ENCODE data around the gene ASAP2. TPM values are rescaled to one million over a fixed set of nuclear protein-coding genes. Genes with fewer than 3 reads are reported as not detected.

ASAP2 gene
- total RNA-seq, 1 experiment from 2014 or later: 60.3 TPM

GRCh38 chr2:9237831-9238230 lies 31.2 kb downstream of the ASAP2 start:
- no peaks in the 10 kb centered on the region for H3K9me2 ChIP-seq (ENCODE audit: insufficient read depth)
- TF ChIP-seq, protein P1, sequence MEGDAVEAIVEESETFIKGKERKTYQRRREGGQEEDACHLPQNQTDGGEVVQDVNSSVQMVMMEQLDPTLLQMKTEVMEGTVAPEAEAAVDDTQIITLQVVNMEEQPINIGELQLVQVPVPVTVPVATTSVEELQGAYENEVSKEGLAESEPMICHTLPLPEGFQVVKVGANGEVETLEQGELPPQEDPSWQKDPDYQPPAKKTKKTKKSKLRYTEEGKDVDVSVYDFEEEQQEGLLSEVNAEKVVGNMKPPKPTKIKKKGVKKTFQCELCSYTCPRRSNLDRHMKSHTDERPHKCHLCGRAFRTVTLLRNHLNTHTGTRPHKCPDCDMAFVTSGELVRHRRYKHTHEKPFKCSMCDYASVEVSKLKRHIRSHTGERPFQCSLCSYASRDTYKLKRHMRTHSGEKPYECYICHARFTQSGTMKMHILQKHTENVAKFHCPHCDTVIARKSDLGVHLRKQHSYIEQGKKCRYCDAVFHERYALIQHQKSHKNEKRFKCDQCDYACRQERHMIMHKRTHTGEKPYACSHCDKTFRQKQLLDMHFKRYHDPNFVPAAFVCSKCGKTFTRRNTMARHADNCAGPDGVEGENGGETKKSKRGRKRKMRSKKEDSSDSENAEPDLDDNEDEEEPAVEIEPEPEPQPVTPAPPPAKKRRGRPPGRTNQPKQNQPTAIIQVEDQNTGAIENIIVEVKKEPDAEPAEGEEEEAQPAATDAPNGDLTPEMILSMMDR (conservative IDR thresholded peaks at IDR 0.05): no peak
- TF ChIP-seq EZH2 (IDR thresholded peaks at IDR 0.05; ENCODE audit: low read depth): no peak
- CTCF ChIA-PET: no interaction called here
- peak overlapping the region; percentile 98 for H3K27ac ChIP-seq
- no peaks in the 10 kb centered on the region for H4K20me1 ChIP-seq (ENCODE audit: insufficient read depth)
- peak overlapping the region; percentile 59; the same call in 1 of the 2 replicates for H3K4me3 ChIP-seq
- intact Hi-C loops (cut with micrococcal nuclease; ENCODE audit: unreplicated experiment): loop anchor here (10.0 kb wide), 1 partner anchor 317 kb away; the partner anchor contains the start of gene ADAM17
- peaks cover 25% of the 10 kb centered on the region for H3K36me3 ChIP-seq (ENCODE audit: low read depth)
- H2AFZ ChIP-seq: no peak overlapping the region
- POLR2A ChIA-PET (ENCODE audit: unreplicated experiment): interaction anchor here (0.7 kb wide), 1 partner anchor 67 kb away, joined by 19 read pairs; no protein-coding TSS in a partner anchor
- peak overlapping the region; percentile 93 for H3K4me2 ChIP-seq
- H3K4me1 ChIP-seq (replicated peaks; ENCODE audit: insufficient read depth): peaks cover 73% of the 10 kb centered on the region
- no peaks in the 10 kb centered on the region for H3K9me3 ChIP-seq (ENCODE audit: insufficient read depth, low read depth)
- H3K27me3 ChIP-seq (ENCODE audit: insufficient read depth, low read depth): no peaks in the 10 kb centered on the region
- BruUV-seq (replicated peaks): no TSS peak
- peaks cover 92% of the 10 kb centered on the region for H3K79me2 ChIP-seq (ENCODE audit: low read depth)
- H3F3A ChIP-seq (ENCODE audit: insufficient read depth, low read depth): peaks cover 68% of the 10 kb centered on the region
- no peak for DNase-seq

DNA sequence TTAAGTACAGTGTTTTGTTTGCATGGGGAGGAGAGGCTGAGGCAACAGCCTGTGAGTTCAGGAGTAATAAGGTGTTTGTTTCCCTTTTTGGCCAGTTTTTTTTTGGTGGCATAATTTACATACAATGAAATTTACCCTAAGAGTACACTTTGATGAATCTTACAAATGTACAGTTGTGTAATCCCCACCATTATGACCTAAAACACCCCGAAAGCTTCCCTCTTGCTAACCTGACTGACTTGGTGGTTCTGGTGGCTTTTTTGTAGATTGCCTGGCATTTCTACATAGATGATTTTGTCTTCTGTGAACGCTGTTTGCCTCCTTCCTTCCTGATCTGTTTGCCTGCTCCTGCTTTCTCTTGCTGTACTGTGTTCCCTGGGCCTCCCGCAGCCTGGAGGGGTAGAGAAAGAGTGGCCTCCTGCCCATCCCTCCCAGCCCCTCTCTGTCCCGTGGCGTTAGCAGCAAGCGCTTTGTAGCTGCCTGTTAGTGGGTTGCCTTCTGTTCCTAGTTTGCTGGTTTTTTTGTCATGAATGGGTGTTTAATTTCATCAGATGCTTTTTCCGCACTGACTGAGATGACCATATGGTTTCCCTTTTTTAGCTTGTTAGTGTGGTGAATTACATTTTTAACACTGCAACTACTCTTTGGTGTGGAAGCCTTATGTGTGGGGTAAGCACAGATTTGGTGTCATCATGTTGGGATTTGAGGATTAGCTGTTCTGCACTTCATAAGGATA lies 32.1 kb downstream of the ASAP2 start:
- ChIA-PET CTCF (no interaction called here), POLR2A (ENCODE audit: unreplicated experiment) (no interaction called here)
- intact Hi-C loops (cut with micrococcal nuclease; ENCODE audit: unreplicated experiment): loop anchor here (10.0 kb wide), 1 partner anchor 316 kb away; the partner anchor contains the start of gene ADAM17
- Histone ChIP-seq H3K4me2 (peak overlapping the region; percentile 93), H3K4me1 (replicated peaks; ENCODE audit: insufficient read depth) (peaks cover 69% of the 10 kb centered on the region), H3K27ac (peak overlapping the region; percentile 98), H3K9me3 (ENCODE audit: insufficient read depth, low read depth) (no peaks in the 10 kb centered on the region), H3K79me2 (ENCODE audit: low read depth) (peaks cover 92% of the 10 kb centered on the region), H3K36me3 (ENCODE audit: low read depth) (peaks cover 25% of the 10 kb centered on the region), H3F3A (ENCODE audit: insufficient read depth, low read depth) (peaks cover 68% of the 10 kb centered on the region), H3K4me3 (no peak overlapping the region), H3K9me2 (ENCODE audit: insufficient read depth) (no peaks in the 10 kb centered on the region), H4K20me1 (ENCODE audit: insufficient read depth) (peaks cover 4% of the 10 kb centered on the region; the same call in 1 of the 2 replicates), H3K27me3 (ENCODE audit: insufficient read depth, low read depth) (no peaks in the 10 kb centered on the region), H2AFZ (no peak overlapping the region)
- no peak for DNase-seq
- no TSS peak for BruUV-seq (replicated peaks)
- no peak for TF ChIP-seq EZH2 (IDR thresholded peaks at IDR 0.05; ENCODE audit: low read depth)
- TF ChIP-seq, protein P1 (conservative IDR thresholded peaks at IDR 0.05): no peak

- Histone ChIP-seq H3K4me2 (no peak overlapping the region), H3K9me3 (ENCODE audit: insufficient read depth, low read depth) (no peaks in the 10 kb centered on the region), H3F3A (ENCODE audit: insufficient read depth, low read depth) (peaks cover 68% of the 10 kb centered on the region), H4K20me1 (ENCODE audit: insufficient read depth) (peaks cover 4% of the 10 kb centered on the region; the same call in 1 of the 2 replicates), H3K79me2 (ENCODE audit: low read depth) (peaks cover 95% of the 10 kb centered on the region), H3K27ac (no peak overlapping the region), H3K4me3 (no peak overlapping the region), H3K9me2 (ENCODE audit: insufficient read depth) (no peaks in the 10 kb centered on the region), H2AFZ (no peak overlapping the region), H3K36me3 (ENCODE audit: low read depth) (peaks cover 25% of the 10 kb centered on the region), H3K4me1 (replicated peaks; ENCODE audit: insufficient read depth) (peaks cover 69% of the 10 kb centered on the region), H3K27me3 (ENCODE audit: insufficient read depth, low read depth) (no peaks in the 10 kb centered on the region)
- no TSS peak for BruUV-seq (replicated peaks)
- DNase-seq: no peak
- TF ChIP-seq, protein P1 (conservative IDR thresholded peaks at IDR 0.05): no peak
- no peak for TF ChIP-seq EZH2 (IDR thresholded peaks at IDR 0.05; ENCODE audit: low read depth)
- POLR2A ChIA-PET (ENCODE audit: unreplicated experiment): no interaction called here
- CTCF ChIA-PET: no interaction called here
- intact Hi-C loops (cut with micrococcal nuclease; ENCODE audit: unreplicated experiment): loop anchor here (10.0 kb wide), 1 partner anchor 315 kb away; the partner anchor contains the start of gene ADAM17
Measured at GRCh38 chr2:9239616-9240015, 33.0 kb downstream of the ASAP2 start.

Data from PC-9 (cell line).